Epidermal melanocyte (primary cell): ENCODE measurements around the gene ARHGEF17.

ENCODE experiments used
- DNase-seq: peaks from one replicate; pipeline ENCODE4 v3.0.0; 2011; ENCODE audit warnings: low spot score; ENCODE audit not compliant: insufficient read length

Gene ARHGEF17

DNA sequence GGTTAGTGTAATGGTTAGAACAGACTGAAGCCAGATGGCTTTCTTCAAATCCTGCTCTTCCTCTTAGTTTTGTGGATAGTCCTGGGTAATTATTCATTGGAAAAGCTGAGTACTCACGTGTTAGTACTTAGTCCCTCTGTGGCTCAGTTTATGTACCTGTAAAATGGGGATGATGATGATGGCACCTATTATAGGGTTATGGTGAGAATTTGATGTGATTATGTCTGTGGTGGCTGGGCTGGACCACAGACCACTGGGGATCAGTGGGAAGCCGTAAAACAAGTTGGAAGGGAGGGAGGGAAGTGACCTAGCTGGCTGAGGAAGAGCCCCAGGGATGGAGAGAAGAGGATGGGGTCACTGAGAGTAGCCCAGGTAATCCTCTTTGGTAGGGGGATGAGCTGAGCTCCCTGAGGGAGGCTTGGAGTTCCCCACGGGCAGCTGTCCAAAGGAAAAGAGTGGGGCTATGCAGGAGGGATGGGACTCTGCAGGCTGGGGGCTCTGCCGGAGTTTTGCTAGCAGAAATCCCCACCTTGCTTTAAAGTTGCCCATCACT is 19.8 kb downstream of the ARHGEF17 start:
- no peak for DNase-seq

DNA sequence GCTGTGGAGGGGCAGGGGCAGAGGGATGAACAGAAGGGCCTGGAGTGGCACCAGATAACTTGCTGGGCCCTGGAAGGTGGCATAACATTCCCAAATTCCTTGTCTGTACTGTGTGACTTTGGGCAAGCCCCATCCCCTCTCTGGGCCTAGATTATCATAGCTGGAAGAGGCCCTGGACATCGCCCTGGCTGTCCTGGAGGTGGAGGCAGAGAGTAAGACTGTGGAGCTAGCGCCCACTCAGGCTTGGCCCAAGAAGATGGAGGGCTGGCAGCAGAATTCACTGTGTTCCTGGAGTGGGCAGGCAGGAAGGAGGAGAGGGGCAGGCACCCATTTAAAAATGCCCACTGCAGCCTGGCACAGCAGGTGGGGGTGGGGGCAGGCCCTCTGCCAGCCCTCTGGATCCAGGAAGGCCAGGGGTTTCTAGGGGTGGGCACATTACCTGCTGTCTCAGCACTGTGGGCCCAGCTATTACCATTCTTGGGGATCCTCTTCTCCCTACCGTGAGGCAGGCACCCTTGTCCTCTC is 22.6 kb downstream of the ARHGEF17 start:
- no peak for DNase-seq

DNA sequence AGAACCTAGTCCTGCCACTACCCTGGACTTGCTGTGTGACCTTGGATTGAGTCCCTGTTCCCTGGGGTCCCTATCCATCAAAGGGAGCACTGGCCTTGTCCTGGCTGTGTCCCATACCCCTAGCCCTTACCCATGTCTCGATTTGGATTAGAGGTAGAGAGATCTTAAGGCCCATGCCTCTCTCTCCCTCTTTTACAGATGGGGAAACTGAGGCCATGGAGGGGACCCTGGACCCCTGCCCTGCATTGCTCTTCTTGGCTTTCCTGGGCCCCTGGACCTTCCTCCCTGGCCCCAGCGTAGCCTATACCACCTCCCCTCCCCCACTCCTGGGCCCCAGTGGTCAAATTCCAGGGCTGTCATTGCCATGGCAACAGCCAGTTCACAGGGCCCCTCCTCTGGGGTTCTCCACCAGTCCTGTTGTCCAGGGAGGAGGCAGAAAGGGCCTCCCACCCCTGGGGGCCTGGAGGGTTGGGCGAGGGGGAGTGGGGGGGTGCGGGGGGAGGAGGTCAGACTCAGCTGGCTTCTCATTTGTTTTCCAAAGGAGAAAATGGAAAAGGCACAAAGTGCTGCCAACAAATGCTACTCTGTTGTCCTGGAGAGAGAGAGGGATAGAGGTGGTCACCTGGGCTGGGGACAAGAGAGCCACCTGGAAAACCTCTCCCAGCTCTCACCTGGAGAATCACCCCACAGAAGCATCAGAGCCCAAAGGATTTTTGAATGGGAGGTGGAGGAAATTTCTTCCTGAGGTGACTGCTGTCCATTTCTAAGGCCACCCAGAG is 23.3 kb downstream of the ARHGEF17 start:
- peak; percentile 43 for DNase-seq

- no peak for DNase-seq
Measured at GRCh38 chr11:73333173-73333572, 25.1 kb downstream of the ARHGEF17 start.

- DNase-seq, result no peak
Measured at GRCh38 chr11:73333640-73334383, 25.7 kb downstream of the ARHGEF17 start.

- DNase-seq, result no peak
Measured at GRCh38 chr11:73334384-73335203, 26.5 kb downstream of the ARHGEF17 start.

GRCh38 chr11:73335204-73335923 is 27.3 kb downstream of the ARHGEF17 start:
- DNase-seq, result peak; percentile 94

- DNase-seq, result no peak
Measured at GRCh38 chr11:73337846-73338245, 29.8 kb downstream of the ARHGEF17 start.

DNA sequence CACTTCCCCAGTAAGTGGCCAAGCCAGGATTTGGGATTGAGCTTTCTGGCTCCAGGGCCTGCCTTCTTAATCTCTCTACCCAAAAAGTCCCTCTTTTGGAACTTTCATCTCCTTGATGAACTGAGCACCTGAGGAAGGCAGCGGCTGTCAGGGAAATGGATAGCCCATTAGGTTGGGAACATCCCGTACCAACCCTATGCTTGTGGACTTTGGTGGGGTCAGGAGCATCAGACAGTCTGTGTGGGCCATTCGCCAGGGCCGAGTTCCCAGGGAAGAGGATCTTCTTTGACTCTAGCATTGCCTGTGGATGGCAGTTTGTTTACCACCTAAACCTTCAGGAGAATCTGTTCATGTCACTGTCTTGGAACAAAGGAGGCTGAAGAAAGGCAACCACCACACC is 30.2 kb downstream of the ARHGEF17 start:
- no peak for DNase-seq

GRCh38 chr11:73340164-73340563 is 32.1 kb downstream of the ARHGEF17 start:
- no peak for DNase-seq

- no peak for DNase-seq
Measured at GRCh38 chr11:73342633-73343032, 34.6 kb downstream of the ARHGEF17 start.

- DNase-seq, result no peak
Measured at GRCh38 chr11:73343076-73343873, 35.2 kb downstream of the ARHGEF17 start.

GRCh38 chr11:73344191-73344607 is 36.1 kb downstream of the ARHGEF17 start:
- DNase-seq, result no peak

GRCh38 chr11:73345481-73346160 is 37.5 kb downstream of the ARHGEF17 start:
- no peak for DNase-seq

GRCh38 chr11:73346186-73346935 is 38.3 kb downstream of the ARHGEF17 start:
- no peak for DNase-seq

DNA sequence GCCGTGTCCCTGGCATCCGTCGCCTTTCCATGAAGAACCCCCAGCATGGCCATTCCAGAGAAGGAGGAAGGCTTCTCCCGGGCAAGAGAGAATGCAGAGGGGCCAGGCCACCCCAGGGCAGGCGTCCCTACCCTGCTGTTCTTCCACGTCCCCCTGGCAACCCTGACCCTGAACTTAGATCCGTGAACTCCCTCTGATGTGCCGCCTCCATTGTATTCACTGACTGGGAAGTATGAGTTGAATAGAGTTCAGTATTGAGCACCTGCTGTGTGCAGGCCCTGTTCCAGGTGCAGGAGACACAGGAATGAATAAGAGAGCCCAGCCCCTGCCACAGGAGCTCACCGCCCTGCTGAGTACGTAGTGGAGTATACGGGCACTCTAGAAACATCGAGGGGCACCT is 39.0 kb downstream of the ARHGEF17 start:
- no peak for DNase-seq

GRCh38 chr11:73348838-73349237 is 40.8 kb downstream of the ARHGEF17 start:
- DNase-seq, result no peak

GRCh38 chr11:73349633-73350032 is 41.6 kb downstream of the ARHGEF17 start:
- no peak for DNase-seq
